Vagina (tissue), 2 donors: ENCODE measurements around the gene AATK.

Source experiments
- CTCF ChIP-seq, 3 experiments: fragments of 450-650 bp in 2 of 3; fragments of 200-600 bp in 1 of 3; sonication (generic) in 1 of 3; IDR thresholded peaks; one replicate each; pipeline ENCODE4 v1.5.1; 2017 to 2019; ENCODE audit warnings: antibody characterized with exemption in 3 of 3, mild to moderate bottlenecking in 2 of 3, moderate library complexity in 2 of 3
- POLR2A ChIP-seq, 2 donors: fragments of 450-650 bp; IDR thresholded peaks; one replicate each; pipeline ENCODE4 v1.6.1; 2017; ENCODE audit warnings: antibody characterized with exemption in 2 of 2, mild to moderate bottlenecking in 2 of 2, moderate library complexity in 2 of 2

GRCh38 chr17:81203136-81203535, 37.1 kb upstream of the AATK start:
- TF ChIP-seq POLR2A (IDR thresholded peaks at IDR 0.05) (no peak), CTCF (IDR thresholded peaks at IDR 0.05) (no peak)
